Uterus (tissue), 4 donors: Measurements from ENCODE around the gene IL23A. TPM values are rescaled to one million over a fixed set of nuclear protein-coding genes. Genes with fewer than 3 reads are reported as not detected.

ENCODE experiments used
- DNase-seq, 2 donors: peaks; one replicate each; pipeline ENCODE4 v3.0.0-alpha.2; 2019 to 2020
- H3K27ac ChIP-seq, 2 donors: fragments of 200-600 bp; sonication (generic); 1 replicate in 1 of 2; 2 replicates in 1 of 2; pipeline ENCODE4 v1.5.1; 2016 to 2018
- H3K27me3 ChIP-seq, 2 donors: fragments of 200-600 bp; sonication (generic); one replicate each; pipeline ENCODE4 v1.5.1; 2018 to 2019; ENCODE audit warnings: control low read depth in 1 of 2
- H3K36me3 ChIP-seq, 2 donors: fragments of 200-600 bp; sonication (generic); one replicate each; pipeline ENCODE4 v1.5.1; 2019; ENCODE audit warnings: control low read depth in 1 of 2
- H3K4me1 ChIP-seq, 2 donors: fragments of 200-600 bp; sonication (generic); one replicate each; pipeline ENCODE4 v1.5.1; 2018 to 2019; ENCODE audit warnings: control low read depth in 1 of 2
- H3K4me3 ChIP-seq, 2 donors: fragments of 200-600 bp; sonication (generic); 1 replicate in 1 of 2; 2 replicates in 1 of 2; pipeline ENCODE4 v1.5.1; 2018 to 2019; ENCODE audit warnings: mild to moderate bottlenecking in 1 of 2
- H3K9me3 ChIP-seq, 2 donors: fragments of 200-600 bp; sonication (generic); one replicate each; pipeline ENCODE4 v1.5.1; 2019; ENCODE audit warnings: control low read depth in 1 of 2
- POLR2A ChIP-seq, 2 donors: fragments of 450-650 bp; IDR thresholded peaks; one replicate each; pipeline ENCODE4 v1.6.1; 2016; ENCODE audit warnings: antibody characterized with exemption in 2 of 2, mild to moderate bottlenecking in 1 of 2, moderate library complexity in 1 of 2
- intact Hi-C: fragments of 100-400 bp; cut with DNase I; formaldehyde crosslinking; loops from one replicate; pipeline ENCODE4 v1.15.1; 2023; ENCODE audit warnings: low total_unique reads
- total RNA-seq, 4 donors: library from RNA; depleted of rRNA in 3 of 4; stranded (reverse); fragments of >200 nt in 3 of 4; gene quantifications; one replicate each; pipeline versions ENCODE4 v1.1.0 to v1.2.4, GENCODE V29; 2014 to 2023
- TF ChIP-seq, protein P1 (sequence below), 4 experiments: fragments of 200-600 bp in 2 of 4; fragments of 450-650 bp in 2 of 4; sonication (generic) in 2 of 4; IDR thresholded peaks; one replicate each; pipeline ENCODE4 v1.5.1; 2016 to 2019; ENCODE audit warnings: antibody characterized with exemption in 4 of 4, mild to moderate bottlenecking in 2 of 4, moderate library complexity in 1 of 4
- donor health status: DM: yes; HTN: yes; CAD: no.

The IL23A gene
- total RNA-seq, 4 donors from 2014 or later: 0.97 TPM; not detected in 3

DNA sequence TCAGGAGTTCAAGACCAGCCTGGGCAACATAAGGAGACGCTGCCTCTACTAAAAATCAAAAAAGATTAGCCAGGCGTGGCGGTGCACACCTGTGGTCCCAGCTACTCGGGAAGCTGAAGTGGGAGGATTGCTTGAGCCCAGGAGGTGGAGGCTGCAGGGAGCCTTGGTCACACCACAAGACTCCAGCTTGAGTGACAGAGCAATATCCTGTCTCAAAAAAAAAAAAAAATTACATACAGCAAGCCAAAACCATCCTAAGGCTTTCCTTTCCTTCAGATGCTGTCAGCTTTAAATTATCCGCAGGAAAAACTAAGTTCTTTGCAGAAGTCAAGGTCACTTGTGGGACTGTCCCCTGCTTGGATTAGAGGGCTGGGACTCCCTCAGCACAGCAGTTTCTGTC lies 39.9 kb upstream of the IL23A start:
- TF ChIP-seq, protein P1, sequence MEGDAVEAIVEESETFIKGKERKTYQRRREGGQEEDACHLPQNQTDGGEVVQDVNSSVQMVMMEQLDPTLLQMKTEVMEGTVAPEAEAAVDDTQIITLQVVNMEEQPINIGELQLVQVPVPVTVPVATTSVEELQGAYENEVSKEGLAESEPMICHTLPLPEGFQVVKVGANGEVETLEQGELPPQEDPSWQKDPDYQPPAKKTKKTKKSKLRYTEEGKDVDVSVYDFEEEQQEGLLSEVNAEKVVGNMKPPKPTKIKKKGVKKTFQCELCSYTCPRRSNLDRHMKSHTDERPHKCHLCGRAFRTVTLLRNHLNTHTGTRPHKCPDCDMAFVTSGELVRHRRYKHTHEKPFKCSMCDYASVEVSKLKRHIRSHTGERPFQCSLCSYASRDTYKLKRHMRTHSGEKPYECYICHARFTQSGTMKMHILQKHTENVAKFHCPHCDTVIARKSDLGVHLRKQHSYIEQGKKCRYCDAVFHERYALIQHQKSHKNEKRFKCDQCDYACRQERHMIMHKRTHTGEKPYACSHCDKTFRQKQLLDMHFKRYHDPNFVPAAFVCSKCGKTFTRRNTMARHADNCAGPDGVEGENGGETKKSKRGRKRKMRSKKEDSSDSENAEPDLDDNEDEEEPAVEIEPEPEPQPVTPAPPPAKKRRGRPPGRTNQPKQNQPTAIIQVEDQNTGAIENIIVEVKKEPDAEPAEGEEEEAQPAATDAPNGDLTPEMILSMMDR (IDR thresholded peaks at IDR 0.05): no peak
- TF ChIP-seq POLR2A (IDR thresholded peaks at IDR 0.05): no peak
- Histone ChIP-seq H3K36me3 (no peaks in the 10 kb centered on the region), H3K4me3 (peak overlapping the region in 1 of 2 donors; percentile 85), H3K4me1 (peaks cover 0 to 10% of the 10 kb centered on the region in 2 donors), H3K9me3 (no peaks in the 10 kb centered on the region), H3K27me3 (no peaks in the 10 kb centered on the region), H3K27ac (peak overlapping the region; percentile 87 to 93)
- DNase-seq: no peak
- intact Hi-C loops: no loop called here

DNA sequence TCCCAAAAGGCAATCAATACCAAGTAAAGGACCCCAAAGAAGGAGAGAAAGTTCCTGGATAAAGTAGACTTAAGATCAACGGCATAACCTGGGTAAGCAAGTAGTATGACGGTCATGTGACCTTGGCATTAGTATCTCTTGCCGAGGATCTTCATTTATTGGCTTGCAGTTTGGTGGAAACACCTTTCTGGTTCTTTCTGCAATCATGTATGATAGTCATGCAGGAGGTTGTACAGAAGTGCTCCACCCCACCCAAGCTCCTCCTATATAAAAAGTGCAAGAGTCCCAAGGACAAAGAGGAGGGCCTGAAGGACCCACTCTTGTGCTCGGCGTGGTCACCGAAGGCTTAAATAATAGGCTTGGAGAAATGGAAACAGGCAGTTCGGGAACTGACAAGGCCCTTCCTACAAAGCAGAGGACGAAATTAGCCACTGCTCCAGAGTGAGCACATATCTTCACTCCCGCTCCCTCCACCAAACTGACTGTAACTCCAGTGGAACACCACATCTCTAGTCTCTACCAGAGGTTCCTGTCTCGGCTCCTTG lies 39.3 kb upstream of the IL23A start:
- Histone ChIP-seq H3K4me1 (peaks cover 0 to 10% of the 10 kb centered on the region in 2 donors), H3K36me3 (no peaks in the 10 kb centered on the region), H3K9me3 (no peaks in the 10 kb centered on the region), H3K27me3 (no peaks in the 10 kb centered on the region), H3K27ac (peak overlapping the region; percentile 87 to 93), H3K4me3 (peak overlapping the region; percentile 85 to 86)
- TF ChIP-seq, protein P1 (IDR thresholded peaks at IDR 0.05): no peak
- no peak for TF ChIP-seq POLR2A (IDR thresholded peaks at IDR 0.05)
- no peak for DNase-seq
- intact Hi-C loops: no loop called here

DNA sequence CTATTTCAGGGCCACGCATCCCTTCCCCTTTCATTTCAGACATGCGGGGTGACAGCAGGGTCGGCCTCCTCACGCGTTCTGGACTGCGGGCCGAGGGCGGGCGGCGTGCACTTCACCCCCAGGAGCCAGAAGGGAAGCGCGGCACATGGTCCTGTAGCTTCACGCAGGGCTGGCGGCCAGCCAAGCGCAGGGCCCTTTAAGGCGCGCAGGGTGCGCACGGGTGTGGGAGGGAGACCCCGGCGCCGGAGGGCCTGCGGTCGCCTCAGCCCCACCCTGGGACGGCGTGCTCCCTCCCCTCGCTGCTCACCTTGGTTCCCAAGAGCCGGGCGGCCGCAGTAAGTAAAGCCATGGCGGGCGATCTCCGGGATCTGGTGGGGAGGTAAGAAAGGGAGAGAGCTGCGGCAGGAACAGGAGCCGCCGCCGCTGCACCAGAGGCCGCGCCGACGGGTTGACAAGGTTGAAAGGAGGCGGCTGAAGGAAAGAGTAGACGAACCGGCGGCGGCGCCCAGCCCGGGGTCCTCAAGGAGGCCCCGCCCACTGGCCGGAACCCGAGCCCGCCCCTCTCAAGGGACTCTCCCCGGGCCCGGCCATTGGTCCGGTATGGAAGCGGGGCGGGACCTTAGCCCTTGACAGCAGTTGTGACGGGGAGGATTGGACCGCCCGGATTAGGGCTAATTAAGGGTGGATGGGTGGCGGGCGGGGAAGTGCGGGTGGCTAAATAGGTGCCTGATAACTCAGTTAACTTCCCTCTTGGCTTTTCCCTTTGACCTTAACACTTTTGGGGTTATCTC lies 38.6 kb upstream of the IL23A start, which contains the start of gene CS:
Gene CS (minus strand): TSS at position 478 of the 791 bp plus-strand sequence. CDS start 129 bp downstream, at position 349.
- peak; percentile 98 to 99 for DNase-seq
- Histone ChIP-seq H3K9me3 (no peaks in the 10 kb centered on the region), H3K36me3 (no peaks in the 10 kb centered on the region), H3K27me3 (no peaks in the 10 kb centered on the region), H3K4me3 (peak within 1 kb of the TSS; percentile 85 to 86), H3K4me1 (peaks cover 0 to 10% of the 10 kb centered on the region in 2 donors), H3K27ac (peak within 1 kb of the TSS; percentile 93 to 94)
- intact Hi-C loops: no loop called here
- TF ChIP-seq POLR2A (IDR thresholded peaks at IDR 0.05): peak; percentile 55 to 74
- TF ChIP-seq, protein P1 (IDR thresholded peaks at IDR 0.05): peak in 1 of 4 experiments; percentile 10

DNA sequence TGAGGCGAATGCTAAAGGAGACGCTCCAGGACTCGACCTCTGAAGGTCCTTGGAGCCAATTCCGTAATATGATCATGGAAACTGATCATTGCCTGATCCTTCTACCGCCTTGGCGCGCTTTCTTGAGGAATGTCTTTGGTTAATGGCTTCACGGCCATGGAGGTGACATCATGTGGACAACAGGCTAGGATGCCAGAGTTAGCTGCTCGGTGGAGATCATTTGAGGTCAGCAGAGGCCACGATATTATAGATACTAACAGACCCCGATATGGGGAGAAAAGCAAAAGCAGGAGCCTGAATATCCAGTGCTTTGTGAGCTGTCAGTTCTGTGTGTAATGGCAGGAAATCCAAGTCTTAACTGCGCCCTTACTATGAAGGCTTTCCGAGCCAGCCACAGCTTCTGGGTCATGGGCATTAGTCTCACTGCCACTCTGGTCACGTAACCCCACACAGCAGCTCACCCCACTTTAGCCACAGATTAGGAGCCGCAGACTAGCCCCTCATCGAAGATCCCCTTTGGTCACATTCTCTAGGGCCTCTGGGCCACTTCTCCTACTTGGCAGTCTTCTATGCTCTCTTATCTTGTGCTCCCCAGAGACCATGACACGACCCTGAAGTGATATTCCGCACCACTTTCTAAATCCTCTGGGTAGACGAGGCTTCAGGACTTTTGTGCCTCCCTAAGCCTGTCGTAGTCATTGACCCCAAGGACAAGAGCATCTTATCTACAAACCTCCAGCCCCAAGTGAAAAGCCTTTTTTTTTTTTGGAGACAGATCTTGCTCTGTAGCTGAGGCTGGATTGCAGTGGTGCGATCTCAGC lies 37.8 kb upstream of the IL23A start:
- TF ChIP-seq POLR2A (IDR thresholded peaks at IDR 0.05): no peak
- TF ChIP-seq, protein P1 (IDR thresholded peaks at IDR 0.05): no peak
- no peak for DNase-seq
- Histone ChIP-seq H3K27me3 (no peaks in the 10 kb centered on the region), H3K27ac (peak overlapping the region; percentile 93 to 94), H3K9me3 (no peaks in the 10 kb centered on the region), H3K36me3 (no peaks in the 10 kb centered on the region), H3K4me1 (peaks cover 0 to 10% of the 10 kb centered on the region in 2 donors), H3K4me3 (peak overlapping the region; percentile 85 to 86)
- intact Hi-C loops: no loop called here
